Measurements from ENCODE around the gene UBE2G1. TPM values are rescaled to one million over a fixed set of nuclear protein-coding genes. Genes with fewer than 3 reads are reported as not detected.
A peak's percentile ranks its signal among the peaks of the same experiment; 100 is the strongest.

The UBE2G1 gene
- total and polyA plus RNA-seq, 2 of the 8 experiments (the other 6 are each of a cell fraction or from before 2014, with no cell fraction given), result 73.9 to 170 TPM

DNA sequence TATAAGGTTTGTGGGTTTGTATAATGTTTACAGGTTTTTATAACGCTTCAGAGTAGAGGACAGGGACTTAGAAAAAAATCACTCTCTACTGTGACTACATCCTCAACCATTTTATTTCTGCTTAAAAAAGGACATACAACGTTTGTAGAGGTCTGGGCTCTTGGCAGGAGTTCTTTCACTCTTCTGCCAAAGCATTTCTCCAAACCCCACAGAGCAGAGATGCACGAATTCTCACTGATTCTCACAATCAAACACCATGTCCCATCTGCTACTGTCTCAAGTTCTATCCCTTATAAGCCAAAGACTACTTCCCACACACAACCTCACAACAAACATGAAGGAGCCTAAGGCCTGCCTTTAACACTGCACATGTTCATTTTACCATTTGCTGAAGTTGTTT is 95.7 kb downstream of the UBE2G1 start:
- H2BK20ac ChIP-seq (ENCODE audit: low read length), result no peak overlapping the region
- FAIRE-seq (no peak), DNase-seq (ENCODE audit: low read depth in 1 of 2, low spot score in 2 of 2) (no peak)
- no peaks in the 10 kb centered on the region for H3K27me3 ChIP-seq (replicated peaks in 1 of 4; ENCODE audit: control insufficient read depth in 3 of 4, extremely low read depth in 1 of 4, insufficient read depth in 3 of 4, low read length in 3 of 4)
- no peaks in the 10 kb centered on the region for H3K23me2 ChIP-seq (ENCODE audit: low read depth, low read length)
- no peak overlapping the region for H2AK5ac ChIP-seq (ENCODE audit: low read depth, low read length)
- H3K18ac ChIP-seq (ENCODE audit: extremely low read depth, low read length), result no peak overlapping the region
- H3K4me2 ChIP-seq (ENCODE audit: insufficient read depth in 1 of 2, low read depth in 2 of 2, low read length in 2 of 2), result no peak overlapping the region
- TF ChIP-seq TEAD4 (IDR thresholded peaks at IDR 0.05; ENCODE audit: low read depth, low read length) (no peak), RBBP5 (IDR thresholded peaks at IDR 0.05; ENCODE audit: borderline replicate concordance, low read depth, low read length) (no peak), JUN (IDR thresholded peaks at IDR 0.05; ENCODE audit: low read depth, low read length) (no peak), RXRA (IDR thresholded peaks at IDR 0.05; ENCODE audit: insufficient read depth, low read depth, low read length) (no peak), POLR2A (IDR thresholded peaks at IDR 0.05; ENCODE audit: control extremely low read depth in 1 of 2, low read depth in 2 of 2, low read length in 2 of 2) (no peak), SP1 (IDR thresholded peaks at IDR 0.05; ENCODE audit: low read depth, low read length) (no peak)
- H3K14ac ChIP-seq (ENCODE audit: insufficient read length), result no peak overlapping the region
- H4K91ac ChIP-seq (replicated peaks; ENCODE audit: insufficient read length, low read length), result no peak overlapping the region
- H2BK120ac ChIP-seq (replicated peaks; ENCODE audit: low read depth, low read length), result no peak overlapping the region
- no peak overlapping the region for H3K27ac ChIP-seq (ENCODE audit: low read depth, low read length)
- 91% methylated on average over 3 of the region's 3 CpGs; no CpG with 5 or more reads in 1 of the 2 experiments for WGBS, 2 experiments (ENCODE audit: extremely low coverage in 1 of 2, insufficient coverage in 1 of 2, insufficient read length in 1 of 2, insufficient replicate concordance in 2 of 2, low coverage in 1 of 2, low lambda C conversion rate in 2 of 2, missing lambda C conversion rate in 1 of 2)
- H3K36me3 ChIP-seq (ENCODE audit: control insufficient read depth in 2 of 4, insufficient read depth in 4 of 4, low read length in 3 of 4), result peaks cover 5 to 42% (median 21%) of the 10 kb centered on the region in 4 experiments; a peak in 6 of 8 replicates
- CTCF ChIA-PET (ENCODE audit: partially characterized antibody), result interaction anchor here (1.0 kb wide), 1 partner anchor 21 kb away, joined by 5 read pairs; no protein-coding TSS in a partner anchor
- H4K20me1 ChIP-seq (replicated peaks in 1 of 2; ENCODE audit: control insufficient read depth in 1 of 2, insufficient read depth in 2 of 2, low read length in 2 of 2), result peaks cover 3 to 8% of the 10 kb centered on the region in 2 experiments
- peak overlapping the region in 1 of 4 experiments; percentile 34; a peak in 1 of 7 replicates for H3K9ac ChIP-seq (replicated peaks in 1 of 4; ENCODE audit: extremely low read depth in 1 of 4, low read depth in 3 of 4, low read length in 3 of 4)
- no peak overlapping the region for H3K23ac ChIP-seq (ENCODE audit: insufficient read length)
- no peak overlapping the region for H2BK12ac ChIP-seq (ENCODE audit: low read depth, low read length)
- no peak overlapping the region for H4K5ac ChIP-seq (ENCODE audit: insufficient read length, low read depth, low read length)
- H3K4me3 ChIP-seq (ENCODE audit: extremely low read depth in 1 of 4, insufficient read depth in 2 of 4, low read depth in 3 of 4, low read length in 4 of 4), result no peak overlapping the region
- POLR2A ChIA-PET (ENCODE audit: partially characterized antibody), result no interaction called here
- H3K79me2 ChIP-seq (ENCODE audit: control insufficient read depth in 1 of 2, insufficient read depth in 2 of 2, low read length in 2 of 2), result peaks cover 0 to 13% of the 10 kb centered on the region in 2 experiments; a peak in 2 of 4 replicates
- no peak overlapping the region for H2BK15ac ChIP-seq (ENCODE audit: low read length)
- H4K8ac ChIP-seq (ENCODE audit: extremely low read depth, insufficient read depth, low read length), result no peak overlapping the region
- H2BK5ac ChIP-seq (ENCODE audit: low read depth, low read length), result no peak overlapping the region
- no peaks in the 10 kb centered on the region for H3K9me3 ChIP-seq (ENCODE audit: insufficient read depth in 2 of 2, low read depth in 1 of 2, low read length in 1 of 2)
- no peak overlapping the region for H2AFZ ChIP-seq (ENCODE audit: low read length)
- no peaks in the 10 kb centered on the region; a peak in 1 of 7 replicates for H3K4me1 ChIP-seq (replicated peaks in 1 of 4; ENCODE audit: control insufficient read depth in 3 of 4, insufficient read depth in 4 of 4, low read length in 3 of 4)
- no peak overlapping the region for H3K4ac ChIP-seq (replicated peaks; ENCODE audit: insufficient read length, low read depth, low read length)
- no peaks in the 10 kb centered on the region; the same call in 1 of the 2 replicates for H3K79me1 ChIP-seq (ENCODE audit: low read depth, low read length)
- H3K56ac ChIP-seq (replicated peaks; ENCODE audit: insufficient read length, low read depth, low read length), result no peak overlapping the region

Data from H1 (cell line).